ENCODE results near the gene HS1BP3. TPM values are rescaled to one million over a fixed set of nuclear protein-coding genes. Genes with fewer than 3 reads are reported as not detected.

HS1BP3 gene
- total RNA-seq, 1 donor from 2014 or later, result 33.2 TPM

- no peak overlapping the region for H3K27ac Mint-ChIP-seq (ENCODE audit: unreplicated experiment)
- H3K4me1 Mint-ChIP-seq (ENCODE audit: low read depth), result peaks cover 27% of the 10 kb centered on the region
- H3K36me3 Mint-ChIP-seq (ENCODE audit: low read depth), result peaks cover 10% of the 10 kb centered on the region
- H3K27me3 Mint-ChIP-seq (ENCODE audit: low read depth), result no peaks in the 10 kb centered on the region
- DNase-seq (ENCODE audit: low spot score), result no peak
- no peak for TF ChIP-seq CTCF (IDR thresholded peaks at IDR 0.05)
- no peak overlapping the region for H3K4me3 Mint-ChIP-seq (ENCODE audit: unreplicated experiment)
- peaks cover 2% of the 10 kb centered on the region for H3K9me3 Mint-ChIP-seq (ENCODE audit: low read depth)
Observed at GRCh38 chr2:20693317-20693716, 42.4 kb upstream of the HS1BP3 start.

- no peak for DNase-seq (ENCODE audit: low spot score)
- Mint-ChIP-seq H3K9me3 (ENCODE audit: low read depth) (peaks cover 2% of the 10 kb centered on the region), H3K27me3 (ENCODE audit: low read depth) (no peaks in the 10 kb centered on the region), H3K4me3 (ENCODE audit: unreplicated experiment) (no peak overlapping the region), H3K27ac (ENCODE audit: unreplicated experiment) (no peak overlapping the region), H3K36me3 (ENCODE audit: low read depth) (peaks cover 15% of the 10 kb centered on the region), H3K4me1 (ENCODE audit: low read depth) (peaks cover 19% of the 10 kb centered on the region)
- TF ChIP-seq CTCF (IDR thresholded peaks at IDR 0.05), result no peak
Observed at GRCh38 chr2:20692081-20692480, 41.2 kb upstream of the HS1BP3 start.

DNA sequence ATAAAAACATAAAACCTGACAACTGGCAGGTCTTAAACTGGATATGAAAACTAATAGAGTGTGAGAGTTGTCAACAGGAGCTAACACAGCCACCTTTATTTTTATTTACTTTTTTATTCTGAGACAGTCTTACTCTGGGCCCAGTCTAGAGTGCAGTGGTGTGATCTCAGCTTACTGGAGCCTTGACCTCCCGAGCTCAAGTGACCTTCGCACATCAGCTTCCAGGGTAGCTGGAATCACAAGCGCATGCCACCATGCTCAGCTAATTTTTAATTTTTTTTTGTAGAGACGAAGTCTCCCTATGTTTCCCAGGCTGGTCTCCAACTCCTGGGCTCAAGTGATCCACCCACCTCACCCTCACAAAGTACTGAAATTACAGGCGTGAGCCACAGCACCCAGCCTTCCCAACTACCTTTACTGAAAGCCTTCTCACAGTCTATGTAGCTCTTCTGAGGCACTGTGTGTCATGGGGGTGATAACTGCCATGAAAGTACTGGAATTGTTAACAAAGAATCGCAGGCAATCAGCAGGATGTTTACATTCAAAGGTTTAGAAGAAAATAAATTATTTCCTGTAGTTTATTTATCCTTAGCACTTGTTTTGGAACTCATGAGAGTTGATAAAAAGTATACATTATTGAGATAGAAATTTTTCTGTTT is 40.3 kb upstream of the HS1BP3 start:
- Mint-ChIP-seq H3K4me1 (ENCODE audit: low read depth) (peaks cover 15% of the 10 kb centered on the region), H3K36me3 (ENCODE audit: low read depth) (peaks cover 12% of the 10 kb centered on the region), H3K27ac (ENCODE audit: unreplicated experiment) (no peak overlapping the region), H3K27me3 (ENCODE audit: low read depth) (no peaks in the 10 kb centered on the region), H3K9me3 (ENCODE audit: low read depth) (peaks cover 2% of the 10 kb centered on the region), H3K4me3 (ENCODE audit: unreplicated experiment) (no peak overlapping the region)
- no peak for DNase-seq (ENCODE audit: low spot score)
- TF ChIP-seq CTCF (IDR thresholded peaks at IDR 0.05), result no peak

GRCh38 chr2:20689428-20690264 is 38.7 kb upstream of the HS1BP3 start:
- Mint-ChIP-seq H3K27me3 (ENCODE audit: low read depth) (no peaks in the 10 kb centered on the region), H3K36me3 (ENCODE audit: low read depth) (peaks cover 16% of the 10 kb centered on the region), H3K27ac (ENCODE audit: unreplicated experiment) (no peak overlapping the region), H3K4me3 (ENCODE audit: unreplicated experiment) (no peak overlapping the region), H3K9me3 (ENCODE audit: low read depth) (peaks cover 2% of the 10 kb centered on the region), H3K4me1 (ENCODE audit: low read depth) (peaks cover 10% of the 10 kb centered on the region)
- DNase-seq (ENCODE audit: low spot score), result no peak
- no peak for TF ChIP-seq CTCF (IDR thresholded peaks at IDR 0.05)

DNA sequence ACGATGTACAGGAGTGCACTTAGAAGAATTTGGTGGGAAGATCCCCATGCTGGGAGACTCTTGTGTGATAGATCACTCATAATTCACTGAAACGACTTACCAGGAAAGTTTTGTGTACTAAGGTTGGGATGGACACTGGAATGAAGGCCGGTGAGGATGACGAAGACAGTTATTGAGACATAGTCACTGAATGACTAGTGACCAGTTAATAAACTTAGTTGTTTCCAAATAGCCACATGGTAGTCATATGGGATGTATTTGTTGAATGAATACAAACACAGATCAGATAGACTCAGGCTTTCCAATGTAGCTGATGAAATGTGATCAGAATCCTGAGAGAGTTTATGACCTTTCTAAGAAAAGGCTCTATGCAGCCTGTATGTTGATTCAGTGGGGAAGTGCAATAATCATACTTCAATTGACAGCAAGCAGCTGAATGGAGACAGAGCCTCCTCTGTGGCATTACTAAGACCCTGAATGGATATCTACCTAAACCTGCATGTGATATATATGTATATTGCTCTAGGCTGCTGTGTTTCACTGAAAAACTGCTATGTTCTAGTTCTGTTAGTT is 36.4 kb upstream of the HS1BP3 start:
- H3K4me3 Mint-ChIP-seq (ENCODE audit: unreplicated experiment), result no peak overlapping the region
- H3K9me3 Mint-ChIP-seq (ENCODE audit: low read depth), result peaks cover 2% of the 10 kb centered on the region
- H3K27ac Mint-ChIP-seq (ENCODE audit: unreplicated experiment), result no peak overlapping the region
- peaks cover 2% of the 10 kb centered on the region for H3K4me1 Mint-ChIP-seq (ENCODE audit: low read depth)
- H3K36me3 Mint-ChIP-seq (ENCODE audit: low read depth), result peaks cover 21% of the 10 kb centered on the region
- no peak for DNase-seq (ENCODE audit: low spot score)
- no peak for TF ChIP-seq CTCF (IDR thresholded peaks at IDR 0.05)
- no peaks in the 10 kb centered on the region for H3K27me3 Mint-ChIP-seq (ENCODE audit: low read depth)
